HG03025 (cell line): ENCODE measurements around the gene PRKAG2.
A peak's percentile ranks its signal among the peaks of the same experiment; 100 is the strongest.
"Not testable (repeated sequence)": the region's sequence is repeated elsewhere in the genome, so short reads cannot be mapped to it uniquely, and the experiment has no call there.

ENCODE experiments used
- ATAC-seq: cut with Tn5 transposase; IDR thresholded peaks from one replicate; pipeline ENCODE4 v1.9.1; 2021; ENCODE audit warnings: mild to moderate bottlenecking, moderate library complexity; ENCODE audit not compliant: unreplicated experiment, low FRiP score

PRKAG2 gene

DNA sequence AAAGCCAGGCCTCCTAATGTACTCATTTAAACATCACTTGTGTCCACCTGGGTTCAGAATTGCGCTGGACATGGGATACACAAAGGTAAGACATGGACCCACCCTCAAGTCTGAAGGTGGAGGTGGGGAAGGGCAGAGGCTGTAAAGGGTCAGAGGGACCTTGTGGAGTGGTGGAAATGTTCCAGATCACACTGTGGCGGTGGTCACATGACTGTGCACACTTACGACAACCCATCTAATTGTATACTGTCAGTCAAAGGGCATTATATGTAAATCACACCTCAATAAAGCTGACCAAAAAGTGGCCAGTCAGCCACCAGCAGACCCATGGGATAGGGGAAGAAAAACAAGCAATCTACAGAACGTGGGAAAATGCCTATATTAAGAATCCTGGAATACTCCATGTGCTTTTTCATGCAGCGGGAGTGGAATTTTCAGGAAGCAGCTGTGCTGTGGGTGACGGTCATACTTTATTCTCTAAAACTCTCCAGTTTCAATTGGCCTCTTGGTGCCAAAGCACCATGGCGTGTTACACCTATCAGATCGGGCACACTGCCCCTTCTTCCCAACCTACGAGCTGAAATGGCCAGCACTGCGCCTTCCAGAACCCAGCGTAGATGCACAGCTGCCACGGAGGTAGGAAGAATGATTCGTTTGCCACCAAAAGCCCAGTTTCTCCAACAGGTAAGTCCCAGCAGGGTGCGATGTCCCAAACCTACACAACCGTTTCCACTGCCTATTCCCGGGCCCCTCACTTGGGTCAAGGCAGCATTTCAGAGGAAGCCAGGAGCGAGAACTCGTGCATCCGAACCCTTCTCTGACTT is 69.8 kb downstream of the PRKAG2 start:
- ATAC-seq = no peak

DNA sequence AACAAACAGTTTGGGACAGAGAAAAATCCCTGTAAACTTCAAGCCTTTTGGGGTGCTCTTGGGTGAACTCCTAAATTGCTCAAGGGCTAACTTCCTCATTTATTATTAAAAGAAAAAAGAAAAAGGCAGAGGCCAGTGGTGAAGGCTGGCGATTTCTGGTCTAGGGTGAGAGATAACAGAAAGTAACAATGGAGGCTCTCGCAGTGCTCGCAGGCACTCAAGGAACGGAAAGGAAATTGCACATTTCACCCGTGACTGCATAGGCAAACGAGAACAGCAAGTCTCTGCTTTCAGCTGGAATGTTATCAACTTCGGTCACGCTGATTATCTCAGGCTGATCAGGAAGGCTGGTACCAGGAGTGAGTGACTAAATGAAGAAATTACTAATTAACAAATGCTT is 70.7 kb downstream of the PRKAG2 start:
- no peak for ATAC-seq

DNA sequence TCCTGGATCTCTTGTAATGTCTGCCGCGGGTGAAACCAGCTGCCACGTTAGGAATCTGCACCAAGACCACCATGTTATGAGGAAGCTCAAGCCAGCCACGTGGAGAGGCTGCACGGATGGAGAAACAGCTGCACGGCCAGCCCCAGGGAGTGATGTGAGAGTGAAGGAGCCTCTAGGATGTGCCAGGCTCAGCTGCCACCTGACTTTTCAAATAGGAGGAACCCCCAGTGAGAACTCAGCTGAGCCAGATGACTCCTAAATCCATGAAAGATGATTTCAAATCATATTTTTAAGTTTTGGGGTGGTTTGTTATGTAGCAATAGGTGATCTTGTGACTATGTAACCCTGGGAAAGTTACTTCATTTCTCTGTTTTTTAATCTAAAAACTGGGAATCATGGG is 71.7 kb downstream of the PRKAG2 start:
- no peak for ATAC-seq

DNA sequence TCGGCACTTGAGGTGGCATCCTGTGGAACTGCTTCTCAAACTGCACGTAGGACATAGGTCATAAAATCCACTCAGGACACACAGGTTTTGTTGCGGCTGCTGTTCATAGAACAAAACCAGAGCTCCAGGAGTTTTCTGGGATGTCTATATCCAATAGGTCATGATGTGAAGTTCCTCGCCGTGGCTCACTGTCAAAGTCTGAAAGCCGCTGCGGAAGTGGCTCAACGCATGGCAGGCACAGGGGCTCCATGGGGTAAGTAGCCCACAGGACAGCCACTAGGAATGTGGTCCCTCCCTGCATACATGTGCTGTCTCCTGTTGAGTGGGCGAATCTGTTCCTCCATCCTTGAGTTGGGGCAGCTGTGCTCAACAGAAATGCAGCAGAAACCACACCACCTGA is 72.2 kb downstream of the PRKAG2 start:
- no peak for ATAC-seq

DNA sequence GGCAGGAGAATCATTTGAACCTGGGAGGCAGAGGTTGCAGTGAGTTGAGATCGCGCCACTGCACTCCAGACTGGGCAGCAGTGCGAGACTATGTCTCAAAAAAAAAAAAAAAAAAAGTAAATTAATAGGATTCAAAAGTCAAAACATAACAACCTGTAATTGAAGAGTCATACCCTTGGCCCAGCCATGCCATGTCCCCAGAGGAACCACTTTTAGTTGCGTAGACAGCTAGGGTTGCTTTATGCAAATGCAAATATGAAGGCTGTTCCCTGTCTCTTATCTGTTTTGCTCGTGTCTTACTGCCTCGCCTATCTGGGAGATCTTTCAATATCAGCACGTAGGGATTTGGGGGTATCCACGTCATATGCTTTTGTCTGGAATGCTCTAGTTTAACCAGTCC is 73.1 kb downstream of the PRKAG2 start:
- no peak for ATAC-seq

DNA sequence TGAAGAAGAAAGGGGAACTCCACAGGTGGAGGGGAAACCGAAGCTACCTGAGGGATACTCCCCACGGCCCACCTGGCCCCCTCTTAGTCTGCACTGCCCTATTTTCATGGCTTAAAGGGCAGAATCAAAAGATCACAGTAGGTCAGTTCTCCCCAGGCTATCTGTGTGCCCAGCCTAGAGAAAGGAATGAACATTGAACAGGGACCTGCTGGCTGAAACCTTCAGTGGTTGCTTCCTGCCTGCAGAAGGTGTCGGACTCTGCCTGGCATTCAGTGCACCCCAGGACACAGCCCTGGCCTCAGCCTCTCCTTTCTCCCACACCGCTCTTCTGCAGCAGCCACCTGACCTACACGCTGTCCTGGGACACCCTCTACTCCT is 74.5 kb downstream of the PRKAG2 start:
- no peak for ATAC-seq

DNA sequence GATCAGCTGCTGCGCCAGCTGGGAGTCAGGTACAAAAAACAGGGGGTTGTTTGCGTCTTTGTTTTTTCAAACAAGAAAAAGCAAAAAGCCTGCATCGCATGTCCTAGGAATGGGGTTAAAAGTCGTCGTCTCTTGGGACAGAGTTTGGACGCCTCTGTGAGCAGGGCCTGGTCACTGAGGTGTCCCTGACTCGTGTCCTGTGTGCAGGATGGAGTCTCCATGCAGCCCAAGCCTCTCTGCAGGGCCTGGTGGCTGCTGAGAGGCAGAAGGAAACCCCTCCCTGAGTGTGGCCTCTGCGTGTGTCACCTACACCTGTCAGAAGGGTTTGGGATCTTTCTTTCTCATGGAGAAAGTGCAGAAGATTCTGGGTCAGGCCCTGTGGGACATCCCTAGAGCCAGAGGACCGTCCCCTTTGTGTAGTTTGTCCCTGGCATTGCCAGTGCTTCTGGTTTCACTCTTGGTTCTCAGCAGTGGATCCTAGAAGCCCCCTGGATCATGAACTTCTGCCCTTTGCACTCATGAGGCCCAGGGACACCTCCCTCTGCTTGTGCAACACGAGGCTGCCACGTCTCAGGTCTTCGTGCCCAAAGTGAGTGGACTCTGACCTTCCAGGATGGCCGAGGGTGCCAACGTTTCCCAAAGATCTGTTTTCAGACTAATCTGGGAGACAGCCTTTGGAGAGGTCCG is 75.0 kb downstream of the PRKAG2 start:
- no peak for ATAC-seq

DNA sequence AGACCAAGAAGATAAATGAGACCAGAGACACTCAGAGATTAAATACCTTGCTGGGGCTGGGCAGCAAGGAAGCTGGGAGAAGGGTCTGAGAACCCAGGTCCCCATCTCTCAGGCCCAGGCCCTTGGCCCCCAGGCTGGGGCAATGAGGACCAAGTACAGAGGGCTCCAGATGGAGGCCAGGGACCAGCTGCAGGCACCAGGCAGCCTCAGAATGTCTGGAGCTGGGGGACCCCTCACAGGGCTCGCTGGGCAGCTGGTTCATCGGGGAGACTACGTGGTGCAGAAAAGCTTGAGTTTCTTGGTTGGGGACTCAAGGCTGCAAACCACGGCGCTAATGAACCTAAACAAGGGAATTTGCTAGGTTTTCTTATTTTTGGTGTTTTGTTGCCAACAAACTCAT is 75.6 kb downstream of the PRKAG2 start:
- ATAC-seq = no peak

DNA sequence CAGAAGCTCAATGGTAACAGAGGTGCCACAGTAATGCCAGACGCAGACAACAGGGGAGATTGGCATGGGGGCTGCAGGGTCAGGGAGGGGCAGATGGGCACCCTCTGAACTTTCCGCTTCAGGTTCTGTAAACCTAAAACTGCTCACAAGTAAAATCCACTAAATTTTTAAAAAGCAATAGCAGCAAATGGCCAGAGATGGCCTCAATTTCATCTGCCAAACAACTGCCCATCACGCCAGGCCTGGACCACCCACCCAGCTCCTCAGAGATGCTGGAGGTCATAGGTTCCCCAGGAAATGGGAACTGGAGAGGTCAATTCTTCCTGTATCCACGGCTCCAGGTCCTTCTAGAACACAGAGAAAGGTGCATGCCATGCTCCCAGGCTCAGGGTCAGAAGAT is 76.1 kb downstream of the PRKAG2 start:
- ATAC-seq = no peak

DNA sequence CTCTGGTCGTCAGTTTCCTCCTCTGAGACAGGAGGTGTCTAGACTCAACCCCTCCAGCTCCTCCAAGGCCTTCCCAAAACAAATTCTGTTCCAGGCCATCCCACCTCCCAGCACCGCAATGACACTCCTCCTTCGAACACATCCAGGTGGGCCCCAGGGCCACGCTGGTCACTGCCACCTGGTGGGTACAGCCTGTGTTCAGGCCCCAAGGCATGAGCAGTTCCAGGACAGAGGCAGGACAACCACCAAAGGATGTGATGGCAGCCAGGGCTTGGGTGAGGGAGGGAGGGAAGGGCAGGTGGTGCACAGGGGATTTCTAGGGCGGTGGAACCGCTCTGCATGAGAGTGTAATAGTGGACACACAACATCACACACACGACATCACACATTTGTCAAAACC is 76.5 kb downstream of the PRKAG2 start:
- ATAC-seq = no peak

DNA sequence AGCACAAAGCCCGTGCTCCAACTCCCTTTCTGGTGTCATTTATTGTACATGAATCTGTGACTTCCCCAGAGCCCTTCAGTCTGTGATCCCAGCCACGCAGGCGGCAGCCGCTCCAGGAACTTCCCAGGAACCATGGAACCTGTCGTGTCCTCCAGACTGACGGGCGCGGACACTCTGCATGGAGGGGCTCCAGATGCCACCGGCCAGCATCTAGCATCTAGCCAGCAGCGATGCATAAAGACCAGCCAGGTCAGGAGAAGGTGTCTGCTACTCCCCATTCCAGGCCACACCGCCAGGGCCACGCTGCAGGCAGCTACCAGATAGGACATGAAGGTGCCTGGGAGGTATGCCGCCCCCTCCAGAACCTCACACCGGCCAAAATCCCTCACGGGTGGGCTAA is 77.4 kb downstream of the PRKAG2 start:
- ATAC-seq = no peak

DNA sequence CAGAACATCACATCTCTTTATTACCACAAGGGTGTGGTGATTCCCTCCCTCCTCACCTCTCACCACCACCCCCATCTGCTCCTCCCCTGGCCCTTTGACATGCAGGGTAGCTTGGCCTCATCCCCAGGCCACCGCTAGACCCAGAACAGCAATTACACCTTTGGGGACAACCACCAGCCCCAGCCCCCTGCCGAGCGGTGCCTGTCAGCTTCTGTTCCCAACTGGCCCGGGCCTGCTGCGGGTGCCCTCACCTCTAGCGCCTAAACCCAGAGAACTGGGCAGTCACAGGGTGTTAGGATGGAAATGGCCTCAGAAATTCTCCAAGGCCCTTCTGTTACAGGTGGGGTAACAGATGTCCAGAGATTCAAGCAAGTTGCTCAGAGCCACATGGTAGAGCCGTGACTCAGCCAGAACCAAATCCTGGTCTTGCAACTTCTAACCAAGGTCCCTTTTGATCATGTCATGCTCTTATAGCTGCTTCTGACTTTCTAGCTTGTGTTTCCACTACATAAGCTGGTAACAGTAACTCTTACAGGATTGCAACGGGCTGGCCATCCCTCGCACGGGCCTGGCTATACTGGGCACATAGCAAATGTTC is 78.0 kb downstream of the PRKAG2 start:
- ATAC-seq = no peak

DNA sequence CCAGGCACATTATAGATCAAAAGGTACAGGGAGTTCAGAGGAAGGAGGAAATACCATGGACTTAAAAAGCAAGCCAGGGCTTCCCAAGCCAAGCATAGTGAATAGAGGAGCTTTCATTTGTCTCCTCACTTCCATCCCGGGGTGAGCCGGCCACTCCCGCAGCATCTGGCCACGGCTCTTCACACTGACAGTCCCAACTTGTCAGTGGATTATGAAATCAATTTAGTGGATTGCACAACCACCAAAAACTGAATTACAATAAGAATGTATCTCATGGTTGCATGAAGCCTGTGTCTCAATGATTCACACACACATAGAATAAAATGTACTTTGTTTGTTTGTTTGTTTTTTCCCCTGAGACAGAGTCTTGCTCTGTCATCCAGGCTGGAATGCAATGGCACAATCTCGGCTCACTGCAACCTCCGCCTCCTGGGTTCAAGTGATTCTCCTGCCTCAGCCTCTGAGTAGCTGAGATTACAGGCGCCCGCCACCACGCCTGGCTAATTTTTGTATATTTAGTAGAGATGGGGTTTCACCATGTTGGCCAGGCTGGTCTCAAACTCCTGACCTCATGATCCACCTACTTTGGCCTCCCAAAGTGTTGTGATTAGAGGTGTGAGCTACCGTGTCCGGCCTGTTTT is 79.1 kb downstream of the PRKAG2 start:
- not testable (repeated sequence) for ATAC-seq

DNA sequence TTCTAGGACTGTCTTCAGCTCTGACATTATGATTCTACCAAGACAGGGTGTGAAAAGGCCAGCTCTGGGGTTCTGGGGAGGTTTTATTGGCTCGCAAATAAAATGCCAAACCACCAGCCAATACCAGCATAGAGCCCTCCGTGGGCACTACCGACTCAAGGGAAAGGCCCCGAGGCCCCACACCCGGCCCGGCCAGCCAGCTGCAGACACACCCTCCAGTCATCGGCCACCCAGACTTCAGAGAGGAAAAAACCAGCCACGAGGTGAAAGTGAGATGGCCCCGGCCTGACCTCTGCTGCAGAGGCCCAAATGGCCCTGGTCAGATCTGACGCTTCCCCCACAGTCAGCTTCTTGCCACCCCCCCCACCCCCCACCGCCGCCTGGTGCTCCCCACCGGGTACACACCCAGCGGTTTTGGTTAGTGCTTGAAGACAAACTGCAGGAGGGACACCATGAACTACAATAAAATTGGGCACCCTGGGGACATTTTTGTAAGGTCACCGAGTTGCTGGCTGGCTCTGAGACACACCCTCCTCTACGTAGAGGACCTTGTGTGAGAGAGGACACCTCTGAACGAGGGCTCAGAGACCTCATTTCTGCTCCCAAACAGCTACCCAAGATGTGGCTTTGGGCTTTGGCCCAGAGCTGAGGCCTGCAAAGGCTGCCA is 79.9 kb downstream of the PRKAG2 start:
- no peak for ATAC-seq

DNA sequence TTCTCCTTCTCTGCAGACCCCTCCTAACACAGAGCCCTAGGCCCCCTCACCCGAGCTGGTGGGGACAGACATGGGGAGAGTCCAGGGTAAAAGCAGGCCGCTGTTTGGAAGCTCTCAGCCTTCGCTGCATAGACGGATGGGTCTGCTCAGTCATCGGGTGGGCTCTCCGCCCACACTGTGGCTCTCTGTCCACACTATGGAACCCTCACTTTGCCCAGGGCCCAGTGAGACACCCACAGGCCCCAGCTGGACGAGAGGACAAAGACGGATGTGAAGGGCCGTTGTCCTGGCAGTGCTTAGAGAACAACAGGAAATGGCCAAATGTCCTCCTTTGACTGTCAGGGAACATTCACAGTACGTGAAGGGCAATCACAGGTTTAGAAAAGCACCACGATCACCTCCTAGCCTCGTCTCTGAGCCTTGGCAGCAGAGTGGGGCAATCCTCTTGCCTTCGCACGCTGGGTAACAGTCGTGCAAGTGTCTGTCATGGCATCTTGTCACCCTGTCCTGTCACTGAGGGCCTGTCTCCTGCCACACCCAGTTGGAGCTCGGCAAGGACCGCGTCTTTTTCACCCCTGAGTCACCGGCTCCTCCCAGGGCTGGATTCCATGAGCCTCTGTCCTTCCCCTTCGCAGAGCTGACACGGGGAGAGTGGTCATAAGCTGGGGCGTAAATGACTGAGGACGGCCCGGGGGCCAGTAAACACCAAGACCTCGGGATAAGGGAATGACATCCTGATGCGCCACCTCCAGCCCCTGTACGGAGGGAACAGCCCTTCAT is 80.6 kb downstream of the PRKAG2 start:
- no peak for ATAC-seq

DNA sequence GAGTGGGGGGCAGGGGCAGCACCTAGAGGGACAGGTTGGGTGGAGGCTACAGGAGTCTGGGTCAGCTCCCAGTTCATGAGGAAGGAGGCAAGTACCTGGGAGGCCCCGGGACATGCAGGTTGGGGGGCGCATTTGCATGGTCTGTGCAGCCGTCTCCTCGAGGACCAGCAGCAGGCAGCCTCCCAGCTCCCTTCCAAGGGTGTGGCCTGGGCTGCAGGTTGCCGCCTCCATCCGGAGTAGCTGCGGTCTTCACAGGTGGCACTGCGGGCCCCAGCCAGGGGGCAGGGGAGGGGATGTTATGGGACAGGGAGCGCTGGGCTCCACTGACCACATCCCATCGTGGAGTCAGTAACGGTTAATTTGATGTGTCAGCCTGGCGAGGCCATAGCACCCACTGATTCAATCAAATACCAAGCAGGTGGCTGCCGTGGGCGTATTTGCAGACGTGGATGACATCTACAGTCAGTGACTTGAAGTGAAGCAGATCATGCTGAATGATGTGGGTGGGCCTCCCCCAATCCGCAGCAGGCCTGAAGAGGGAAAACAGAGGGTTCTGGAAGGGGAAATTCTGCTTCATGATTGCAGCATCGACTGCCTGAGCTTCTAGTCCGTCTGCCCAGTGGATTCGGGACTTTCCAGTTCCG is 81.6 kb downstream of the PRKAG2 start:
- ATAC-seq = peak; percentile 60

DNA sequence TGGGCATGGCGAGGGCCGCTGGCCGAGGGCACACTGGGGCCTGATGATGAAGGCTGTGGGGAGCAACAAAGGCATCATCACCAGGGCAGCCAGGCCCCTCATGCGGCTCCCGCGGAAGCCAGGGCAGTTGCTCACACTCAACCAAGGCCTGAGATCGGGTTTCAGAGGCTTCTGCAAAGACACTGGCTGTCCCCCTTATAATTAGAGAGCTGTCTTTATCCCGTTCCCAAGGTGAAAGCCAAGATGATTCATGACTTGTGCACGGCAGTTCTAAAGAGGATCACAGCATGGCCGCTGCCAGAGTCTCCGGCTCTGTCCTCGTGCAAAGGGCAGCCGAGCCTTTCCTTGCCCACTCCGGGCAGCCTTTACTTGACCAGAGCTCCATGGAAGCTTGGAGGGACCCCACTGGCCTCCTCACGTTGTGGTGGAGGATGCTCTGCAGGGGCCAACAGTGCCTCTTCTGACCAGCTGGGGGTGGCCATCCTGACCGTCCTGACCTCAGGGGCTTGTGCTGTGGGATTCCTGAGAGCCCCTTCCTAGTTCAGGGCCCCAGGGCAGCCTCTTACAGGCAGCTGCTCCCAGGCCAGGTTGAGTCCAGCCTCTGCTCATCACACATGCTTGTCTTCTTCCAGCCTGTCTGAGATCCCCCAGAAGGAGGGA is 82.3 kb downstream of the PRKAG2 start:
- ATAC-seq = no peak

DNA sequence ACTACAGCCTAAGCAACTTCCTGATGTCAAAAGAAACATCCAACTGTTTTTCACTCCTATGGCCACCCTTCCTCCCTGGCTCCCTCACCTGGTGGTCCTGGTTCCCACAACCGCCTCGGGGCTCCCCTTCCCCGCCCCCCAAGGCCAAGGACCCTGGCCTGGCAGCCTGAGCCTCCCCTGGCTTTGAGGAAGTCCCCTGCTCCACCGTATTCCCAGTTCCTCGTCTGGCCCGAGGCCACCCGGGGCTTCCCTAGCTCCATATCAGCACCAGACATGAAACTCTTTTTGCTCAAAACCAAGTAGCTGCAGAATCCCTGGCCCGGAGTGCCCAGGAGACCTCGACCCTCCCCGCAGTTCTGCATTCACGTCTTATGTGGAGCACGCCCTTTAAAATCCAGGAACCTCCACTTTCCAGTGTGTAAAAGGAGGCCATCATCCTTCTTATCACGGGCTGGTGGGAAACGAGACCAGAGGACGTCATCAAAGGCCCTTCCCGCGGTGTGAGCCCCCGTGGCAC is 82.9 kb downstream of the PRKAG2 start:
- ATAC-seq = no peak

DNA sequence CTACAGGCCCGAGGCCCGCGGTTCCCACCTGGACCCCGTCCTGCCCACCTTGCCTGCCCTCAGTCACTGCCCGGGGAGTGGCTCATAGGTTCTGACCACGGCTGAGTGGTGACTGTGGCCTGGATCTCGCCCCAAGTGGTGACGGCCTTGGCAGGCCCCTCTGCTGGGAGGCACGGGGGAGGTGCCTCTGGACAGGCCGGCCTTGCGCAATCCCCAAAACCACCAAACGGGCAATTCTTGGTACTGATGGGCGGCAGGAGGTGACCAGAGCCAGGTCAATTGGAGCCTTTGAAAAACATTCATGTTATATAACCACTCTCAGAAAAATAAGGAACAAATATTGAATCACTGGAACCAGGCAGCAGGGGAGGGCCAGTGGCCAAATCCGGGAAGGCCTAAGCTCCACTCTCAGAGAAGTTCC is 83.4 kb downstream of the PRKAG2 start:
- ATAC-seq = no peak
